ENCODE measurements around the gene ANAPC15. TPM values are rescaled to one million over a fixed set of nuclear protein-coding genes. Genes with fewer than 3 reads are reported as not detected.

ANAPC15 gene
- total and polyA plus RNA-seq, 2 donors (not counting 3 experiments of a cell fraction or from before 2014, with no cell fraction given): 67.0 to 70.5 TPM

DNA sequence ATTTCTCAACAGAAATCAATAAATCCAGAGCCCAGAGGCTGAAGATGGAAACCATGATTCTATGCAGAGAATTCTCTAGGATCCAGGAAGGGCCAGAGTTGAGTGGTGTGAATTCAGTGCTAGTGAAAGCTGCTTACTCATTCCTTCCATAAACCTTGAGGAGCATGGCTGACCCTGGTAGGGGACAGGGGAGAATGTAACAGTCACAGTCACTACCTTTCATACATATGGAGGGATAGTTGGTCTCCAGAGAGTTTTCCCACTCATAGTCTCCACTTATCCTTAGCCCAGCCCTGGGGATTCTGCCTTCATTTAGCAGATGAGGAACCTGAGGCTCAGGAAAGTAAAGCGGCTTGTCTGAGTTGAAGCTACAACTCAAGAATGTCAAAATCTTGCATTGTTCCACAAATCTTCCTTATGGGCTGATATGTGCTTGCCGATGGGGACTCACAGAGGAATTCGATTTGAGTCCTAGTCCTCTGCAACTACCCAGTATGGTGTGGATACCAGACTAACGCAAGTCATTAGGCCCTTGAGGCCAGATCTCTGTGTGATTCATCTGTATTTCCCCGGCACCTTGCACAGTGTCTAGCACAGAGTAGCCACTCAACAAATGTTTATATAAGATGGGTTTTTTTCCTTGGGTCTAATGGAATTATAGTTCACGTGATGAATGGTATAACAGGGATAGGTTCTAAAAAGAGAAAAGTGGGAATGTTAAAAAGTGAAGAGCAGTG lies 3.7 kb upstream of the ANAPC15 start:
- no peak overlapping the region for H3K4me2 ChIP-seq (ENCODE audit: insufficient read depth, low read length)
- H3K9ac ChIP-seq (replicated peaks; ENCODE audit: extremely low read depth, insufficient read depth, low read length): no peak overlapping the region
- H3K79me2 ChIP-seq (ENCODE audit: control insufficient read depth, insufficient read depth, low read length): no peaks in the 10 kb centered on the region
- H3K4me3 ChIP-seq (replicated peaks in 1 of 3; ENCODE audit: insufficient read depth in 1 of 3, low read depth in 1 of 3, low read length in 3 of 3): no peak overlapping the region
- peaks cover 14% of the 10 kb centered on the region for H3K4me1 ChIP-seq (ENCODE audit: control insufficient read depth, extremely low read depth, insufficient read depth, low read length)
- intact Hi-C loops (cut with micrococcal nuclease) (no loop called here), dilution Hi-C loops (cut with MboI; ENCODE audit: extremely low pct_ligation_motif_present, low sequenced_read_pairs) (no loop called here)
- no peak overlapping the region for H2AFZ ChIP-seq (ENCODE audit: low read depth, low read length)
- DNase-seq (ENCODE audit: low read depth, low spot score) (no peak), FAIRE-seq (no peak)
- H3K27me3 ChIP-seq (ENCODE audit: control insufficient read depth in 2 of 2, insufficient read depth in 2 of 2, low read length in 2 of 2): peaks cover 0 to 3% of the 10 kb centered on the region in 2 experiments
- no peak overlapping the region for H3K27ac ChIP-seq (ENCODE audit: insufficient read depth, low read depth, low read length)
- H3K9me3 ChIP-seq (replicated peaks; ENCODE audit: control insufficient read depth, insufficient read depth, low read length): no peaks in the 10 kb centered on the region
- POLR2A ChIA-PET: no interaction called here
- no peaks in the 10 kb centered on the region for H3K9me1 ChIP-seq (replicated peaks; ENCODE audit: control insufficient read depth, extremely low read depth, insufficient read depth, low read length)
- TF ChIP-seq JUN (IDR thresholded peaks at IDR 0.05; ENCODE audit: borderline replicate concordance, insufficient read depth, insufficient read length, low read depth) (no peak), MYC (IDR thresholded peaks at IDR 0.05; ENCODE audit: low read depth, low read length) (no peak), FOS (IDR thresholded peaks at IDR 0.05; ENCODE audit: borderline replicate concordance, insufficient read depth, low read length) (no peak), EZH2 (IDR thresholded peaks at IDR 0.05; ENCODE audit: borderline replicate concordance, low read depth, low read length, severe bottlenecking) (no peak), GATA2 (IDR thresholded peaks at IDR 0.05; ENCODE audit: insufficient read depth, insufficient read length, low read depth, low read length) (no peak), POLR2A (IDR thresholded peaks at IDR 0.05; ENCODE audit: low read depth, low read length) (no peak), POLR2AphosphoS5 (IDR thresholded peaks at IDR 0.05; ENCODE audit: insufficient read depth, low read depth, low read length) (no peak)
- TF ChIP-seq, protein P1, sequence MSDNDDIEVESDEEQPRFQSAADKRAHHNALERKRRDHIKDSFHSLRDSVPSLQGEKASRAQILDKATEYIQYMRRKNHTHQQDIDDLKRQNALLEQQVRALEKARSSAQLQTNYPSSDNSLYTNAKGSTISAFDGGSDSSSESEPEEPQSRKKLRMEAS (IDR thresholded peaks at IDR 0.05; ENCODE audit: insufficient read depth, insufficient read length): no peak
- TF ChIP-seq, protein P2, sequence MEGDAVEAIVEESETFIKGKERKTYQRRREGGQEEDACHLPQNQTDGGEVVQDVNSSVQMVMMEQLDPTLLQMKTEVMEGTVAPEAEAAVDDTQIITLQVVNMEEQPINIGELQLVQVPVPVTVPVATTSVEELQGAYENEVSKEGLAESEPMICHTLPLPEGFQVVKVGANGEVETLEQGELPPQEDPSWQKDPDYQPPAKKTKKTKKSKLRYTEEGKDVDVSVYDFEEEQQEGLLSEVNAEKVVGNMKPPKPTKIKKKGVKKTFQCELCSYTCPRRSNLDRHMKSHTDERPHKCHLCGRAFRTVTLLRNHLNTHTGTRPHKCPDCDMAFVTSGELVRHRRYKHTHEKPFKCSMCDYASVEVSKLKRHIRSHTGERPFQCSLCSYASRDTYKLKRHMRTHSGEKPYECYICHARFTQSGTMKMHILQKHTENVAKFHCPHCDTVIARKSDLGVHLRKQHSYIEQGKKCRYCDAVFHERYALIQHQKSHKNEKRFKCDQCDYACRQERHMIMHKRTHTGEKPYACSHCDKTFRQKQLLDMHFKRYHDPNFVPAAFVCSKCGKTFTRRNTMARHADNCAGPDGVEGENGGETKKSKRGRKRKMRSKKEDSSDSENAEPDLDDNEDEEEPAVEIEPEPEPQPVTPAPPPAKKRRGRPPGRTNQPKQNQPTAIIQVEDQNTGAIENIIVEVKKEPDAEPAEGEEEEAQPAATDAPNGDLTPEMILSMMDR (IDR thresholded peaks at IDR 0.05; ENCODE audit: extremely low read depth in 1 of 2, insufficient read depth in 1 of 2, low read depth in 1 of 2, low read length in 2 of 2): no peak
- no TSS peak for BruUV-seq (replicated peaks)
- H3K36me3 ChIP-seq (ENCODE audit: control insufficient read depth in 2 of 2, extremely low read depth in 1 of 2, insufficient read depth in 2 of 2, low read length in 2 of 2): no peaks in the 10 kb centered on the region
- CTCF ChIA-PET: no interaction called here
- no peaks in the 10 kb centered on the region for H4K20me1 ChIP-seq (replicated peaks; ENCODE audit: control insufficient read depth, extremely low read depth, insufficient read depth, low read length)

Measured in endothelial cell of umbilical vein (primary cell).